Measurements from ENCODE around the gene RNF19B.
"Not testable (repeated sequence)": the region's sequence is repeated elsewhere in the genome, so short reads cannot be mapped to it uniquely, and the experiment has no call there.

Gene RNF19B

DNA sequence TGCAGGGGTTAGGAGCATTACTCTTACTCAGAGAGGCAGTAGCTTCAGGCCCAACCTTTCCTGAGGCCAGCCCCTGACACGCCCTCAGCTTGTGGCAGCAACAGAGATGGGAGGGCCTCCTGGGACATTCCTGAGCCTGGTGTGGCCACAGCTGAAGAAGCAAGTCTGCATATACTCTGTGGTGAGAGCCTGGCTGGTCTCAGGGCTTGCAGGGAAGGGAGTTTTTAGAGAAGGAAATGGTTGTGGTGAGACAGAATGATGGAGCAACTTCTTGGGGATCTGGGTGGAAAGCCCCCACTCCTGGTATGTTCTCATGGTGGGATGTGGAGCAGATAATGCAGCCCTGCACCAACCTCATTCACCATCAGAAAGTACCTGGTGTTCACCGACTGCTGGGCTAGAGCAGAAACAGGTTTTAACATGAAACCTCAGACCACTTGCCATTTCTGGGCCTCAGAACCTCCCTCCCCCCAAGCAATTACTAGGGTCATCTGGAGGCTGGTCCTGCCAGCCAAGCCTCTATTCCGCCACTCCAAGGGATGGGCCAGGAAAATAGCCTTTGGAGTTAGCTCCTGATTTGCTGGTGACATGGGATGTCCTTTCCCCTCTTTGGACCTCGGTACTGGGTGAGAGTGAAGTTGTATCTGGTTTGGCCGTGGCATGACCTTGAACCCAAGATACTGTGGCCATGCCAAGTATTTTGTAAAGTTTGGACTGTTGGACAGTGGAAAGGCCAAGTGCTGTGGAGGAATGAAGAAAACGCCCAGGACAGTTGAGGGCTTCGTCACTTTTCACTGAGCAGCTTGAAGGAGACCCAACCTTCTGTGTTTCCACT is 28.1 kb upstream of the RNF19B start:
- peak; percentile 97 for DNase-seq (ENCODE audit: low read depth)

DNA sequence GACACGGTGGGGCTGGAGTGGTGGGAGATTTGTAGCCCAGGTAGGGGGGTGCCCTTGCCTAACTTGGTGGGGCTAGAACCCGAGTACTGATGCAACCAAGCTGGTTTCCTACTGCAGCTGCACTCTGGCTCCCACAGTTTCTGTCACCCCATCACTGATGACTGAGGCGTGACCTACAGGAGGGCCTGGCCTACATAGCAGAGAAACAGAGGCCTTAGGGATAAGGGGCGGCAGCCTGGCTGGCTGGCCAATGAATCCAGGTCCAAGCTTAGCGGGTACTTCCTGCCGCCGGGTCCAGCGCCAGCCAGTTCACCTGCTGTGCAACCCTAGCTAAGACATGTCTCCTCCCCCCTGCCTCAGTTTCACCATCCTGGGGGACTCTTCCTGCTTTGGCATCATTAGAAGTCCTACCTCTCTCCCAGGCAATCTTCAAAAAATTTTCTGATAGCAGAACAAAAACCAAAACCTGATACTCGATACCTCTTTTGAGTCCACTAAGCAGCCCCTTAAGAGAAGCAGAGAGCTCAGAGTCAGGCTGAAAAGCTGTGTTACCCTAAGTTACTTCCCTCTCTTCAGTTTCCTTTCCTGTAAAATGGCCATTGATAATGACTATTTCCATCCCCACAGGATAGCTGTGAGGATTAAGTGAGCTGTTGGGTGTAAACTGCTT is 27.3 kb upstream of the RNF19B start:
- no peak for DNase-seq (ENCODE audit: low read depth)

DNA sequence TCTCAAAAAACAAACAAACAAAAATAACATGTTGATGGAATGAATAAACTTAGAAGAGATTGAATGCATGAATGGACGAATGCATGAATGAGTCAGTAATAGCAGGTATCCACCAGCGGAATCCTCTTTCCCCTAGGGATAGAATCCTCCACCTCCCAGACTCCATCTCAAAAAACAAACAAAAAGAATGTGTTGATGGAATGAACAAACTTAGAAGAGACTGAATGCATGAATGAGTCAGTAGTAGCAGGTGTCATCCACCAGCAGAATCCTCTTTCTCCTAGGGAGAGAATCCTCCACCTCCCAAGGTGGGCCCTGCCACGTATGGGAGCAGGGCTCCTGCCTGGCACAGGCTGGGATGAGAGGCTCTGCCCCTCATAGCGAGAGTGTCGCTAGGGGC is 26.8 kb upstream of the RNF19B start:
- DNase-seq (ENCODE audit: low read depth): no peak

DNA sequence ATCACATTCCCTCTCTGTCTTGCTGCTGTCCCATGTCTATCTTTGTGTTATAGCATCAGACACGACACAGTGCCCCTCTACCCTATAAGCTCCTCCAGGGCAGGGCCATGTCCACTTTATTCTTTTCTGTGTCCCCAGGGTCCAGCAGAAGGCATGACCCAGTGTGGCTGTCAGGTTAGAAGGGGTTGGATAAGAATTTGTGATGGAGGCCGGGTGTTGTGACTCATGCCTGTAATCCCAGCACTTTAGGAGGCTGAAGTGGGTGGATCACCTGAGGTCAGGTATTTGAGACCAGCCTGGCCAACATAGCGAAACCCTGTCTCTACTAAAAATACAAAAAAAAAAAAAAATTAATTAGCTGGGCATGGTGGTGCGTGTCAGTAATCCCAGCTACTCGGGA is 26.3 kb upstream of the RNF19B start:
- no peak for DNase-seq (ENCODE audit: low read depth)

DNA sequence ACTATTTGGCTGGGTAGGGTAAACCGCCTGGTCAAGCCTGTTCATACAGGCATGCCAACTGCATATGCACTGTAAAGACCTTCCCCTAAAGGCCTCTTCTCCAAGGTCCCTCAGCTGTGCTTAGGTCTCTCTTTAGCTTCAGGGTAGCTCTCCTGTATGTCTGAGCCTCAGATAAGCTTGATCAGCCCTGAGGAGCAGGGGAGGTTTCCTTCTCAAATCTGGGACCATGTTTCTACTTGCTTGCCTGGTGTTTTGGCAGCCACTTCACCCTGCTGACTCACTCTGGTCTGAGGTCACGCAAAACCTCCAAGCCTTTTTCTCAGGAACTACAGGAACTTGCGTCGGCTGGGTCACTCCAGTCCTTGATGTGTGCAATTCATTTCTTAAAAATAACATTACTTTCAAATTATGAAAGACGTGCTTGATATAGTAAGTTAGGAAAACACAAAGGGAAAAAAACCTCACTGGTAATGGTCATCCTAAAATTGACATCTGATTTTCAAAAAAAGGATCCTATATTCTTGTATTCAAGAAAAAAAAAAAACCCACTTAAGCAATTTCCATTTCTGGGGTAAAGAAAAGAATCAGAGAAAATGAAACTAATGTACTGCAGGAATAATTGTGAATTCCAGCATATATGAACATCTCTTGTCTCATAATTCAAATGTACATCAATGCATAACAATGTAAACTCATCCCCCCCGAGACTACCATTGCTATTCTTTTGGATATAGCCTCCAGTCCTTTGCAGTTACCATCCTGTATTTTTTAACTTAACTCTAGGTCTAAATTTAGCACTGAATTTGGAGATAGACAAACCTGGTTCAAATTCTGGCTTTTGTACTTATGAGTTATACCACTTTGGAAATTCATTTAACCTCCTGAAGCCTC is 24.8 kb upstream of the RNF19B start:
- peak; percentile 96 for DNase-seq (ENCODE audit: low read depth)

DNA sequence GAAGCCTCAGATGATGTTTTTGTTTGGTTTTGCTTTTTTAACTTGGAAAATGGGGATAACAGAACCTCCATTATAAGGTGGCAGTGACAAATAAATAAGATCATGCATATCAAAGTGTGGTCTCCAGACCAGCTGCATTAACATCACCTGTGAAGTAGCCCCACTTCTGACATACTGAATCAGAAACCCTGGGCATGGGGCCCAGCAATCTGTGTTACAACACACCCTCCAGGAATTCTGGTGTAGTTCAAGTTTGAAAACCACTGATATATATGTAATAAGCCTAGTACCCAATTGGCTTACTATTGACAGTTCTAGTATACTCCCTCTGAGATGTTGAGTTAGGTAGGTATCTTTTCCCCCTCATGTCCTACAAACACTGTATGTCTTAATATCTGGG is 24.1 kb upstream of the RNF19B start:
- DNase-seq (ENCODE audit: low read depth): peak; percentile 69

DNA sequence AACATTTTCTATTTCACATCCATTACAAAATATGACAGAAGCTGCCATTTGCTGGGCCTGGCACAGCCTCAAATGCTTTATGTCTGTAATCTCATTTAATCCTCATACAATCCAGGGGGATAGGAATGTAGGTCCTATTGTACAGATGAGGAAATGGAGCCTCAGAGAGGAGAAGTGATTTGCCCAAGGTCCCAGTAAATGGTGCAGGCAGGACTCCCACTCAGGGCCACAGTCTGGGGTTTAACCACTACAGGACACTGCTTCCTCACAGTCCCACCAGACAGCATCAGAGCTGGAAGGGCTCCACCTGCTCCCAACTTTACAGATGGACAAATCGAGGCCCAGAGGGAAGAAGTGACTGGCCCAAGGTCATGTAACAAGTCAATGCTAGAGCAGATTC is 20.6 kb upstream of the RNF19B start:
- DNase-seq (ENCODE audit: low read depth): no peak

DNA sequence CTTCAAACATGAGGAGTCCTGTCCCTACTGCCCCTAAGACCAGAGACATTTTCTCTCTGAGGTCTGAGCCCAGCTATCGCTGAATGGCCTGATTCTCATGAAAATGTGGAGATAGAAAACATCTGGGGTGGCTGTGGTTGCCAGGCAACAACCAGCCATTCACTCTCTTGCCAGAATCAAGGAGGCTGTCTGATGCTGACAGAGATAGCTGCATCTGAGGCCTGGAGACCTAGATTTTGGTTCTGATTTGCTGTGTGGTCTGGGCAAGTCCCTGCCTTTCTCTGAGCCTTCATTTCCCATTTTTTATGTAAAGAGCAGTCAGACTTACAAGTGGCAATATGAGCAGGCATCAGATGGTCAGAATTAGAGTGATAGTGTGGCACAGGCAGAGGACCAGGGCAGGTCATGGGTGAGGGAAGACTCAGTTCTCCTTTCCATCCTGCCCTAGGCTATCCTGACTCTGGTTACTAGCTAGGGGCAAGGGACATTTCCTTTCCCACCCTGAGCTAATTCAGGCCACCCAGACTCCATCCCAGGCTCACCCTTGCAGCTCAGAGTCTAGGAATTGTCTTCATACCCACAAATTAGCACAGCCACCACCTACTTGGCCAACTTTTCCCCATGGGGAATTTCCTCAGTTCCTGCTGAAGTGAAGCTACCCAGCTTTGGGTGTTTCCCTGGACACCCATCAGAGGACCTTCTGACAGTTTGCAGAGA is 20.0 kb upstream of the RNF19B start:
- peak; percentile 83 for DNase-seq (ENCODE audit: low read depth)

DNA sequence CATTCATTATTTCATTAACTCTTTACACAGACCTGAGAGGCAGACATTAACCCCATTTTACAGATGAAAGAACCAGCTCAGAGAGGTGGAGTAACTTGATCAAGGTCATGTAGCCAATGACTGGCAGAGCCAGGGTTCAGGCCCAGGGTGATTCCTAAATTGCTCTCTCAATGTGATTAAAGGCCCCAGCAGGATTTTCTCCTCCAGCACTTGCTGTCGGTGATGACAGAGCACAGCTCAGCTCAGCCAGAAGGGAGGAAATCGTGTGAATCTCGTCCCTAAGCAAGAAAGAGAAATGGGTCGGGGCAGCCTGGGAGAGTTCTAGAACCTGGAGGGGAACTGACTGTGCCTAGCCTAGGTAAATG is 19.5 kb upstream of the RNF19B start:
- DNase-seq (ENCODE audit: low read depth): no peak

DNA sequence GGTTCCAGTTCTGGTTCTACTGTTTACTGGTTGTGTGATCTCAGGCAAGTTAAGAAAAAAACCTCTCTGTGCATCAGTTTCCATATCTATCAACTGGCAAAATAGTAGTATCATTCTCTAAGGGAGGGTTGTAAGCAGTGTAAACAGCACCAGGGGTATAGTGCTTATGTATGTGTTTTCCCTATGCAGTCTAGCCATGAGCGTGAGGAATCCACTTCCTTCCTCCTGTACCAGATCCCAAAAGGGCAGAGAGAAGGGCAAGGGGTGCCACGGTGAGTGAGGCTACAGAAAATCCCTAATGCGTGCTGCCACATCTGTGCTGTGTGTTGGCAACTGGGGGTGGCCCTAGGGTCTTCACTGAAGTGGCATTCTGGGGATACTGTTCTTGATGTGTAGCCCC is 18.4 kb upstream of the RNF19B start:
- DNase-seq (ENCODE audit: low read depth): no peak

DNA sequence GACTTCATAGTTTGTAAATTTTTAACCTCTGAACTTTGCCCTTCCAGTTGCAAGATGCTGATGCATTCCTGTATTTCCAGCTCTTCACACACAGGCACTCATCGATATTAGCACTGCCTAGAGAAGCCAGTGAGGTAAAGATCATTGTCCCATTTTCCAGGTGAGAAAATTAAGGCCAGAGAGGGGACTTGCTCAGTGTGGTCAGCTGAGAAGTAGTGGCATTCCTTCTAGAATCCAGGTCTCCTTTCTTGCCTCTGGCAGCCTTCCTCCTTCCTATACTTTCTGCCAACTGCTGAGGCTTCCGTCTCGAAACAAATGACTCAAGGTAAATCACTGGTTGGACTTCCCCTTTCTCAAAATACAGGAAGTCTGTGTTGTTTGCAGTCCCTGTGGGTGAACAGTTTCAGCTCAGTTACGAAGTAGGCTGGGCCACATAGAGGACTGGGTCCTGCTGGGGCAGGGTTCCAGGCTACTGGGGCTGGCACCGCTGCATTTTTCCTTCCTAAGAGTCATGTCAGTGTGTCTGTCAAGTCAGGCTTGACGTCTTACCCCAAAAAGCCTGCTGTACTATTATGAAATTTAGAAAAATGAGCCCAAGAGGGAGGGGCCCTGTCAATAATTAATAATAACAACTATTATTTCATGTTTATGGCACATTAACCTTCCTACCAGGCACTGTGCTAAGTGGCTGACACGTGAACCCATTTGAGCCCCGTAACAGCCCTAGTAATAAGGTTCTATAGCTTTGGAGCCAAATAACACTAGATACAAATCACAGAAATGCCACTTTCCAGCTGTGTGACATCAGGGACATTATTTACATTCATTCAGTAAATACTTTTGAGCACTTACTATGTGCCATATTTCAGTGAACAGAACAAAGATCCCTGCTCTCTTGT is 16.6 kb upstream of the RNF19B start:
- peak; percentile 85 for DNase-seq (ENCODE audit: low read depth)

DNA sequence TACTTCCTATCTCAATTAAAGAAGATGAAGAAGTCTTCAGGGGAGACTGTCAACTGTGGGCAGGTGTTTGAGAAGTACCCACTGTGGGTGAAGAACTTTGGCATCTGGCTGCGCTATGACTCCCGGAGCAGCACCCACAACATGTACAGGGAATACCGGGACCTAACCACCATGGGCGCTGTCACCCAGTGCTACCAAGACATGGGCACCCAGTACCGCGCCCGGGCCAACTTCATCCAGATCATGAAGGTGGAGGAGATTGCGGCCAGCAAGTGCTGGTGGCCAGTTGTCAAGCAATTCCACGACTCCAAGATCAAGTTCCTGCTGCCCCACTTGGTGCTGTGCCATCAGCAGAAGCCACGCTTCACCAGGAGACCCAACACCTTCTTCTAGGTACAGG is 15.5 kb upstream of the RNF19B start:
- no peak for DNase-seq (ENCODE audit: low read depth)

DNA sequence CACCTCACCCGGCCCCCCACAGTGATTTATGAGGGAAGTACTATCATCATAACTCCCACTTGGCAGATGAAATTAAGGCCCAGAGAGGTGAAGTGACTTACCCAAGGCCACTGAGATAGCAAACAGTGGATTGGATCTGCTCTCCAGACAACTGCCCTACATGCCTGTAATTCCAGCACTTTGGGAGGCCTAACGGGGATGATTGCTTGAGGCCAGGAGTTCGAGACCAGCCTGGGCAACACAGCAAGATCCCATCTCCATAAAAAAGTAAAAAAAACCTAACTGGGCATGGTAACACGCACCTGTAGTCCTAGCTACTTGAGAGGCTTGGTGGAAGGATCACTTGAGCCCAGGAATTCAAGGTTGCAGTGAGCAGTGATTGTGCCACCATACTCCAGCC is 14.2 kb upstream of the RNF19B start:
- no peak for DNase-seq (ENCODE audit: low read depth)

DNA sequence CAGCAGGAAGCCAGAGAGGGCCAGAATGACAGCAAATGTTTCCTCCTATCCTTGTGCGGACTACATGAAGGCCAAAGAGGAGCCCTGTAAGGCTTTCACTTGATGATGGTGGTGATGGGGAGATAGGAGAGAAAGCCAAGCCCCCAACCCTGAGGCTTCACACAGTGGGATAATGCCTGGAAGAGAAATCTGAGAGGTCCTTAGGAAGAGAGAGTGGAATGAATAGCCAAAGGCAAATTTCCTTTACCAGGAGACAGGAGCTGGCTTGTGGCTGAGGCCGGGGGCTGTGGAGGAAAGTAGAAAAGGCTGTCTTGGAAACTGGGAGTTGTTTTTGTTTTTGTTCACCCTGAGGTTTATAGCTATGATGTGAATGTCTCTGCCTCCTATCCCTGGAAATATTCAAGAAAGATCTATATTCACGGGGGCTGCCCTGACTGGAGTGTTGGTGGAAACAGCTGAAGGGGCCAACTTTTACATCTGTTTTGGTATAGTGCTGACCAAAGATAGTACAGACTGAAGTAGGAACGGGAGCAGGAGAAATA is 13.0 kb upstream of the RNF19B start:
- no peak for DNase-seq (ENCODE audit: low read depth)

DNA sequence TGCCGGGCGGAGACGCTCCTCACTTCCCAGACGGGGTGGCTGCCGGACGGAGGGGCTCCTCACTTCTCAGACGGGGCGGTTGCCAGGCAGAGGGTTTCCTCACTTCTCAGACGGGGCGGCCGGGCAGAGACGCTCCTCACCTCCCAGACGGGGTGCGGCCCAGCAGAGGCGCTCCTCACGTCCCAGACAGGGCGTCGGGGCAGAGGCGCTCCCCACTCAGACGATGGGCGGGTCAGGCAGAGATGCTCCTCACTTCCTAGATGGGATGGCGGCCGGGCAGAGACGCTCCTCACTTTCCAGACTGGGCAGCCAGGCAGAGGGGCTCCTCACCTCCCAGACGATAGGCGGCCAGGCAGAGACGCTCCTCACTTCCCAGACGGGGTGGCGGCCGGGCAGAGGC is 10.4 kb upstream of the RNF19B start:
- not testable (repeated sequence) for DNase-seq (ENCODE audit: low read depth)

DNA sequence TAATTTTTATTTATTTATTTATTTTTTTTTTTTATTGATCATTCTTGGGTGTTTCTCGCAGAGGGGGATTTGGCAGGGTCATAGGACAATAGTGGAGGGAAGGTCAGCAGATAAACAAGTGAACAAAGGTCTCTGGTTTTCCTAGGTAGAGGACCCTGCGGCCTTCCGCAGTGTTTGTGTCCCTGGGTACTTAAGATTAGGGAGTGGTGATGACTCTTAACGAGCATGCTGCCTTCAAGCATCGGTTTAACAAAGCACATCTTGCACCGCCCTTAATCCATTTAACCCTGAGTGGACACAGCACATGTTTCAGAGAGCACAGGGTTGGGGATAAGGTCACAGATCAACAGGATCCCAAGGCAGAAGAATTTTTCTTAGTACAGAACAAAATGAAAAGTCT is 8.8 kb upstream of the RNF19B start:
- not testable (repeated sequence) for DNase-seq (ENCODE audit: low read depth)

DNA sequence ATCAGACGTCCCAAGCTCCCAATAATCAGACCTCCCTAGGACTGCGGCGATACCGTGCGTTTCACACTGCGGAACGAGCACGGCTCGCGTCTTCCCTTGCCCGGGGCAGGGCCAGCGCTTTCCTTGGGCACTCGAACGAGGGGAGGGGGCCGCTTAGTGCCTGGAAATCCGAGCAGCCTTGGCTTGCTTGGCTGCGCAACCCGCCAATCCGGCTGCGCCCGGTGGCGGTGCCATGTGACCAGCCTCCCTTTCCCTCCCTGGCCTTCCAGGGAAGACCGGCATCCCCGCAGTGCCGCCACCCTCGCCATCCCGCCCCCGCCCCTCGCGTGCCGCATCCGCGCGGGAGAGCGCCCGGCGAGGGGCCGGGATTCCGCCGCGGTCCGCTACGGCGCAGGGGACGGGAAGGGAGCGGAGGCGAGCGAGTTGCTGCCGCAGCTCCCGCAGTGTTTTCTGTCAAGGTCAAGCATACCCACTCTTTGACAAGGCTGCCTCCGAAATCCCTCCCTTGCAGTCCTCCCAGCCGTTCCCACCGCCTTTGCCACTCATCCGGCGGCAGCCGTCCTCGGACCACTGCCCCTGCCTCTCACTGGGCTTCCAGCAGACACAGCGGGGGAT is 8.3 kb upstream of the RNF19B start:
- peak; percentile 53 for DNase-seq (ENCODE audit: low read depth)

DNA sequence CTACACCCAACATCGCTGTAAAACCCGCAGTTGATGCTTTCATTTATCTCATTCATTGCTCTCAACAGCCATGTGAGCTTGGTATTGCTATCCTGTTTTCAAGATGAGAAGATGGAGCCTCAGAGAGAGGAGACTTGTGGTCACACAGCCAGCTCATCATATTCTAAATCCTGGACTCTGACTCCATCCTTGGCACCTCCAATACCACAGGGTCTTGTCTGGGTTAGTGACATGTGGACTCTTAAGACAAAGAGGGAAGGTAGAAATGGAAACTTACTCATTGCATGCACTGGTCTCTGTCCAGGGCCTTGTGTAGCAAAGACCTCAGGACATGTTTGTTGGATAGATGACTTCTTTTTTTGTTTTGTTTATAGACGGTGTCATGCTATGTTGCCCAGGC is 7.0 kb upstream of the RNF19B start:
- no peak for DNase-seq (ENCODE audit: low read depth)

DNA sequence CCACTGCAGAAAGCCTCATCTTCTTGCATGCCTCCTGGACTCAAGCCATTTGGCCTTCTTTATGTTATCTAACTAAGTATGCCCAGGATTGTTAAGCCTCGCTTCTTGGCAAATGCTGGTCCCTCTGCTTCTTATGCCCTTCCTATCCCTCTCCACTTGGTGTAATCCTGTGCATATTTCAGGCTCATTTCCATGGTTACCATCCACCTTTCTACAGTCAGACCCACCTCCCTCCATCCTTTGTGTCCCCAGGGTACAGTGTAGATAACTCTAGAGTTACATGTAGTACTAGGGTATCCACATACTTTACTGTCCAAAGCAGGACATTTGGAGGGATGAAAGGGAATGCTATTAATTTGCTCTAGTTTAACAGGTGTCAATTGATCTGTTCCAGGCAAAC is 6.5 kb upstream of the RNF19B start:
- DNase-seq (ENCODE audit: low read depth): no peak

DNA sequence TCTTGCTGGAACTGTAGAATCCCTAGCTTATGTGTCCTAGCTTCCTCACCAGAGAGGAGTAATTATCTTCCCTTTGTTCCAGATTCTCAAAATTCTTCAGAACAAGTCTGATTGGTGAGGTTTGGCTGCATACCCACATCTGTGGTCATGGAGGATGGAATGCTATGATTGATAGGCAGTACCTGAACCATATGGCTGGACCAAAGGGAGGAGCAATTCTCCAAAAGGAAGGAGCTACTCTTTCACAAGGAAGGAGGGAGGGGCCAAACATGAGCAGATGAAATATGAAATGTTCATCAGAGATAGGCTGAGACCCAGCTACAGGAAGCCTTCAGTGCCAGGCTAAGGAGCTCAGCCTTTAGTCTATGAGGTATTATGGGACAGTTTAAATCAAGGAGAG is 5.0 kb upstream of the RNF19B start:
- peak; percentile 44 for DNase-seq (ENCODE audit: low read depth)

Measured in EH (cell line).